Measurements from ENCODE around the gene GAS2L2. TPM values are rescaled to one million over a fixed set of nuclear protein-coding genes. Genes with fewer than 3 reads are reported as not detected.
"Not testable (repeated sequence)": the region's sequence is repeated elsewhere in the genome, so short reads cannot be mapped to it uniquely, and the experiment has no call there.

The GAS2L2 gene
- total RNA-seq, 1 donor from 2014 or later, result 0.27 TPM

DNA sequence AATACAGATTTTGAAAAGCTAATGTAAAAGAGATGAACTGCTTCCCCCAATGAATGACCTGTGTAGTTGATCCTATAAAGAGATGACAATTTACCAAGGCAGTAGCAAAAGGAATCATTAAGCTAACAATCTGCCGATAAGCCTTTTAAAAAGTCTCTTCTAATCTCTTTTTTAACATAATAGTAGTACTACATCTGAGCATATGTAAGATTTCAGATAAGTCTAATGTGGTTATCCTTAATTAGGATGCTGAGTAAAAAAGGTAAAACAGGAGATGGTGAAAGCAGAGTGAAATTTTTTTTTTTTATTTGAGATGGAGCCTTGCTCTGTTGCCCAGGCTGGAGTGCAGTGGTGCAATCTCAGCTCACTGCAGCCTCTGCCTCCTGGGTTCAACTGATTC, 47.8 kb downstream of the GAS2L2 start:
- Mint-ChIP-seq H3K36me3 (ENCODE audit: unreplicated experiment) (peaks cover 6% of the 10 kb centered on the region), H3K4me3 (ENCODE audit: unreplicated experiment) (no peak overlapping the region), H3K27me3 (ENCODE audit: unreplicated experiment) (peaks cover 1% of the 10 kb centered on the region), H3K27ac (ENCODE audit: unreplicated experiment) (no peak overlapping the region), H3K4me1 (ENCODE audit: low read depth, unreplicated experiment) (no peaks in the 10 kb centered on the region), H3K9me3 (ENCODE audit: unreplicated experiment) (peaks cover 3% of the 10 kb centered on the region)
- TF ChIP-seq, protein P1, sequence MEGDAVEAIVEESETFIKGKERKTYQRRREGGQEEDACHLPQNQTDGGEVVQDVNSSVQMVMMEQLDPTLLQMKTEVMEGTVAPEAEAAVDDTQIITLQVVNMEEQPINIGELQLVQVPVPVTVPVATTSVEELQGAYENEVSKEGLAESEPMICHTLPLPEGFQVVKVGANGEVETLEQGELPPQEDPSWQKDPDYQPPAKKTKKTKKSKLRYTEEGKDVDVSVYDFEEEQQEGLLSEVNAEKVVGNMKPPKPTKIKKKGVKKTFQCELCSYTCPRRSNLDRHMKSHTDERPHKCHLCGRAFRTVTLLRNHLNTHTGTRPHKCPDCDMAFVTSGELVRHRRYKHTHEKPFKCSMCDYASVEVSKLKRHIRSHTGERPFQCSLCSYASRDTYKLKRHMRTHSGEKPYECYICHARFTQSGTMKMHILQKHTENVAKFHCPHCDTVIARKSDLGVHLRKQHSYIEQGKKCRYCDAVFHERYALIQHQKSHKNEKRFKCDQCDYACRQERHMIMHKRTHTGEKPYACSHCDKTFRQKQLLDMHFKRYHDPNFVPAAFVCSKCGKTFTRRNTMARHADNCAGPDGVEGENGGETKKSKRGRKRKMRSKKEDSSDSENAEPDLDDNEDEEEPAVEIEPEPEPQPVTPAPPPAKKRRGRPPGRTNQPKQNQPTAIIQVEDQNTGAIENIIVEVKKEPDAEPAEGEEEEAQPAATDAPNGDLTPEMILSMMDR (IDR thresholded peaks at IDR 0.05; ENCODE audit: partially characterized antibody, unreplicated experiment), result no peak
- no peak for DNase-seq

GRCh38 chr17:35703308-35703707, 49.7 kb downstream of the GAS2L2 start:
- H3K36me3 Mint-ChIP-seq (ENCODE audit: unreplicated experiment); H3K27me3 Mint-ChIP-seq (ENCODE audit: unreplicated experiment); H3K9me3 Mint-ChIP-seq (ENCODE audit: unreplicated experiment); H3K4me3 Mint-ChIP-seq (ENCODE audit: unreplicated experiment); DNase-seq; H3K27ac Mint-ChIP-seq (ENCODE audit: unreplicated experiment); H3K4me1 Mint-ChIP-seq (ENCODE audit: low read depth, unreplicated experiment): not testable (repeated sequence)

DNA sequence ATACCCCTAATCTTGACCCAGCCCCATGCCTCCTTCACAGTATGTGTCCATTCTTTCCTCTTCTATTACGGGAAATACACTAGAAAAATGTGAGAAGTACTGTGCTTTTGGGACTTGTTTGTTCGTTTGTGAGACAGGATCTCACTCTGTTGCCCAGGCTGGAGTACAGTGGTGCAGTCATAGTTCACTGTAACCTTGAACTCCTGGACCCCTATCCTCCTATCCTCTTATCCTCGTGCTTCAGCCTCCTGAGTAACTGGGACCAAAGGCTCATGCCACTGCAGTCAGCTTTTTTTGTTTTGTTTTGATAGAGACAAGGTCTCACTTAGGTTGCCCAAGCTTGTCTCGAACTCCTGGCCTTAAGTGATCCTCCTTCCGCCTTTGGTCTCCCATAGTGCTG, 51.5 kb downstream of the GAS2L2 start:
- DNase-seq, result no peak
- Mint-ChIP-seq H3K9me3 (ENCODE audit: unreplicated experiment) (peaks cover 3% of the 10 kb centered on the region), H3K27me3 (ENCODE audit: unreplicated experiment) (peaks cover 1% of the 10 kb centered on the region), H3K27ac (ENCODE audit: unreplicated experiment) (no peak overlapping the region), H3K4me1 (ENCODE audit: low read depth, unreplicated experiment) (no peaks in the 10 kb centered on the region), H3K36me3 (ENCODE audit: unreplicated experiment) (peaks cover 6% of the 10 kb centered on the region), H3K4me3 (ENCODE audit: unreplicated experiment) (no peak overlapping the region)
- TF ChIP-seq, protein P1 (IDR thresholded peaks at IDR 0.05; ENCODE audit: partially characterized antibody, unreplicated experiment), result no peak

GRCh38 chr17:35700150-35700549, 52.9 kb downstream of the GAS2L2 start:
- no peaks in the 10 kb centered on the region for H3K4me1 Mint-ChIP-seq (ENCODE audit: low read depth, unreplicated experiment)
- H3K36me3 Mint-ChIP-seq (ENCODE audit: unreplicated experiment), result peaks cover 6% of the 10 kb centered on the region
- H3K27ac Mint-ChIP-seq (ENCODE audit: unreplicated experiment), result no peak overlapping the region
- no peak overlapping the region for H3K4me3 Mint-ChIP-seq (ENCODE audit: unreplicated experiment)
- H3K27me3 Mint-ChIP-seq (ENCODE audit: unreplicated experiment), result peaks cover 1% of the 10 kb centered on the region
- DNase-seq, result no peak
- H3K9me3 Mint-ChIP-seq (ENCODE audit: unreplicated experiment), result peaks cover 3% of the 10 kb centered on the region
- TF ChIP-seq, protein P1 (IDR thresholded peaks at IDR 0.05; ENCODE audit: partially characterized antibody, unreplicated experiment), result no peak

GRCh38 chr17:35698800-35699199, 54.2 kb downstream of the GAS2L2 start:
- TF ChIP-seq, protein P1 (IDR thresholded peaks at IDR 0.05; ENCODE audit: partially characterized antibody, unreplicated experiment), result no peak
- Mint-ChIP-seq H3K27me3 (ENCODE audit: unreplicated experiment) (peaks cover 1% of the 10 kb centered on the region), H3K4me1 (ENCODE audit: low read depth, unreplicated experiment) (peaks cover 6% of the 10 kb centered on the region), H3K4me3 (ENCODE audit: unreplicated experiment) (no peak overlapping the region), H3K9me3 (ENCODE audit: unreplicated experiment) (peaks cover 5% of the 10 kb centered on the region), H3K36me3 (ENCODE audit: unreplicated experiment) (peaks cover 6% of the 10 kb centered on the region), H3K27ac (ENCODE audit: unreplicated experiment) (no peak overlapping the region)
- DNase-seq, result no peak

DNA sequence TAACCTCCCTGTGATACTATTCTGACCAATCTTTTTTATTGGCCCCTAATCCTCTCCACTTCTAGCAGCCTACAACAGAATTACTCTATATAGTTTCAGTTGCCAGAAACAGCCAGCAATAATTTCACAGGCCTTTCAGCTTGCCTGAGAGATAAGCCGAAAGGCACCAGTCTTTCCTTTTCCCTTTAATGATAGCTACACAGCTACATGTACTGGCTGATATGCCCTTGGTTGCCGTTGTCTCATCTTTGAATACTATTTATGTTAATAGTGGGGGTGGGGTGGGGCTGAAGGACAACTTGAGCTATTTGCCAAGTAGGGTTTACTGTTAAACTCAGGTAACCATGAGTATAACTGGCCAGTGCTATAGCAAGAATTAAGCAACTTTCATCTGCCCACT, 57.4 kb downstream of the GAS2L2 start:
- H3K4me1 Mint-ChIP-seq (ENCODE audit: low read depth, unreplicated experiment), result peaks cover 16% of the 10 kb centered on the region
- H3K36me3 Mint-ChIP-seq (ENCODE audit: unreplicated experiment), result no peaks in the 10 kb centered on the region
- DNase-seq, result no peak
- TF ChIP-seq, protein P1 (IDR thresholded peaks at IDR 0.05; ENCODE audit: partially characterized antibody, unreplicated experiment), result no peak
- peaks cover 4% of the 10 kb centered on the region for H3K9me3 Mint-ChIP-seq (ENCODE audit: unreplicated experiment)
- no peak overlapping the region for H3K4me3 Mint-ChIP-seq (ENCODE audit: unreplicated experiment)
- H3K27me3 Mint-ChIP-seq (ENCODE audit: unreplicated experiment), result peaks cover 3% of the 10 kb centered on the region
- no peak overlapping the region for H3K27ac Mint-ChIP-seq (ENCODE audit: unreplicated experiment)

Measured in glutamatergic neuron (in vitro differentiated cells).